Prostate gland (tissue), 2 donors: ENCODE measurements around the gene DAAM1.

Experiments
- POLR2A ChIP-seq: fragments of 450-650 bp; IDR thresholded peaks from one replicate; pipeline ENCODE4 v1.6.1; 2016; ENCODE audit warnings: antibody characterized with exemption, mild to moderate bottlenecking
- POLR2AphosphoS5 ChIP-seq: sonication (generic); formaldehyde crosslinking; IDR thresholded peaks from one replicate; pipeline ENCODE4 v1.6.1; 2017; ENCODE audit warnings: antibody characterized with exemption
- TF ChIP-seq, protein P1 (sequence below), 4 experiments: fragments of 200-600 bp in 2 of 4; fragments of 450-650 bp in 2 of 4; sonication (generic) in 2 of 4; IDR thresholded peaks; 1 replicate in 3 of 4; 2 replicates in 1 of 4; pipeline ENCODE4 v1.5.1; 2016 to 2019; ENCODE audit warnings: antibody characterized with exemption in 4 of 4, mild to moderate bottlenecking in 2 of 4, moderate library complexity in 2 of 4

DNA sequence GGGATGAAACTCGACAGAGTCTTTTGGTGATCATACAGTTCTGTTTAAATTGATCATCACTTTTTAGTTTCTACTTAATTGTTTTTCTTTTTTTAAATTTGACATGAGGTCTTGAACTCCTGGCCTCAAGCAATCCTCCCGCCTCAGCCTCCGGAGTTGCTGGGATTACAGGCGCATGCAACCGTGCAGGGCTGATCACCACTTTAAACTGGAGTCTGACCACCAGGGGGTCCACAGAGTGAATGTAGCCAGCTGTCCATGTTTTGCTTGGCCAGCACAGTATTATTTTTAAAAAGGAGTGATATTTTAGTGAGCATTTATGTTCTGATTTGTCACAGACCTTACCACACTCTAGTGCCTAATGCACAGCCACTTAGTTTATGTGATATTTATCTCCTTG, 10.7 kb downstream of the DAAM1 start:
- TF ChIP-seq, protein P1, sequence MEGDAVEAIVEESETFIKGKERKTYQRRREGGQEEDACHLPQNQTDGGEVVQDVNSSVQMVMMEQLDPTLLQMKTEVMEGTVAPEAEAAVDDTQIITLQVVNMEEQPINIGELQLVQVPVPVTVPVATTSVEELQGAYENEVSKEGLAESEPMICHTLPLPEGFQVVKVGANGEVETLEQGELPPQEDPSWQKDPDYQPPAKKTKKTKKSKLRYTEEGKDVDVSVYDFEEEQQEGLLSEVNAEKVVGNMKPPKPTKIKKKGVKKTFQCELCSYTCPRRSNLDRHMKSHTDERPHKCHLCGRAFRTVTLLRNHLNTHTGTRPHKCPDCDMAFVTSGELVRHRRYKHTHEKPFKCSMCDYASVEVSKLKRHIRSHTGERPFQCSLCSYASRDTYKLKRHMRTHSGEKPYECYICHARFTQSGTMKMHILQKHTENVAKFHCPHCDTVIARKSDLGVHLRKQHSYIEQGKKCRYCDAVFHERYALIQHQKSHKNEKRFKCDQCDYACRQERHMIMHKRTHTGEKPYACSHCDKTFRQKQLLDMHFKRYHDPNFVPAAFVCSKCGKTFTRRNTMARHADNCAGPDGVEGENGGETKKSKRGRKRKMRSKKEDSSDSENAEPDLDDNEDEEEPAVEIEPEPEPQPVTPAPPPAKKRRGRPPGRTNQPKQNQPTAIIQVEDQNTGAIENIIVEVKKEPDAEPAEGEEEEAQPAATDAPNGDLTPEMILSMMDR (IDR thresholded peaks at IDR 0.05), result no peak
- TF ChIP-seq POLR2A (no peak), POLR2AphosphoS5 (no peak)
